Activated CD4-positive, alpha-beta T cell treated with anti-CD3 and anti-CD28 coated beads for 24 hours (primary cell): ENCODE measurements around the gene CRTAP.
"Not testable (repeated sequence)": the region's sequence is repeated elsewhere in the genome, so short reads cannot be mapped to it uniquely, and the experiment has no call there.

Experiments
- DNase-seq, 2 donors: peaks; one replicate each; pipeline ENCODE4 v3.0.0-alpha.2; 2020; ENCODE audit warnings: low read depth in 2 of 2

CRTAP gene

DNA sequence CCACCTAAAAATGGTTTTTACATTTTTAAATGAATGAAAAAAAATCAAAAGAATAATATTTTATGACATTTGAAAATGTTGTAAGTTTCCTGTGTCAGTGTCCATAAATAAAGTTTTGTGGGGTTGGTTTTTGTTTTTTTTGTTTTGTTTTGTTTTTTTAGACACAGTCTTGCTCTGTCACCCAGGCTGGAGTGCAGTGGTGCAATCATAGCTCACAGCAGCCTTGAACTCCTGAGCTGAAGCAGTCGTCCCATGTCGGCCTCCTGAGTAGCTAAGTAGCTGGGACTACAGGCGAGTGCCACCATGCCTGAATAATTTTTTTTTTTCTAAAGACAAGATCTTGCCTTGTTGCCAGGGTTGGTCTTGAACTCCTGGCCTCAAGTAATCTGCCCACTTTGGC lies 14.1 kb upstream of the CRTAP start:
- no peak for DNase-seq

DNA sequence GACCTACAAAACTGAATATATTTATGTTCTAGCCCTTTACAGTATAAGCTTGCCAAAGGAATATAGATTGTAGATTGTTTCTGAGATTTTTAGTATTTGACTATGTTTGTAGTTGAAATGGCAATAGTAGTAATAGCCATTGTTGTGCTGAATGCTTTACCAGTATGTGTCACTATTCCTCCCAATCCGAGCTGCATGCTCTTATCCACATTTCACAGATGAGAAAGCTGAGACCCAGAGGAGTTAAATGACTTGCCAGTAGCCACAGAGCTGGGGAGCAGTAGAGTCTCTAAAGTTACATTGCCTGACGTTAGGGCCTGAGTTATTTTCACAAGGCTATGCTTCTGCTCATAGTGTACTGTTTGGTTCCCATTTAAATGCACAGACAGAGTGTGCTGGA lies 13.6 kb upstream of the CRTAP start:
- no peak for DNase-seq

DNA sequence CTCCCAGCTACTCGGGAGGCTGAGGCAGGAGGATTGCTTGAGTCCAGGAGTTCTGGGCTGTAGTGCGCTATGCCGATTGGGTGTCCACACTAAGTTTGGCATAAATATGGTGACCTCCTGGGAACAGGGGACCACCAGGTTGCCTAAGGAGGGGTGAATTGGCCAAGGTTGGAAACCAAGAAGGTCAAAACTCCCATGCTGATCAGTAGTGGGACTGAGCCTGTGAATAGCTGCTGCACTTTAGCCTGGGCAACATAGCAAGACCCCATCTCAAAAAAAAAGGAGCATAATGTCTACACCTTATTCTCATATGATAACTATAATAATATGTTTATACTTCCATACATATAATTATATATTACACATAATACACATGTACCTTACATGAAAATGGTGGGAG lies 10.8 kb upstream of the CRTAP start:
- no peak for DNase-seq

DNA sequence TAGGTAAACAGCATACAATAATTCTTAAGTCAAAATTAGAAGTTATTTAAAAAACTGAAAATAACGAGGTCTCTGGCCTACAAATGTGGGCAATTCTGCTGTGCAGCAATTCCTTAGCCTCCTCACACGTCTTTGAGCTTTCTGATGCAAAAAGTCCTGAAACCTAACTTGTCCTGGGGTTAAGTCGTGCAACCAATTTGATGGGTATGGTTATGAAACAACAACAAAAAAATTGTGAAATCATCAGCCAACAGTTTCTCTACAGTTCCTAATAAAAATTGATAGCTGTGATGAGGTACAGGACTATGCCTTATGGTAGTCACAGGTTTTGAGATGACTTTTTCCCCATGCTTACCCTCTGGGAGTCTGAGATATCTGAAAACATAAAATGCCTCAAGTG lies 10.3 kb upstream of the CRTAP start:
- DNase-seq, result no peak

DNA sequence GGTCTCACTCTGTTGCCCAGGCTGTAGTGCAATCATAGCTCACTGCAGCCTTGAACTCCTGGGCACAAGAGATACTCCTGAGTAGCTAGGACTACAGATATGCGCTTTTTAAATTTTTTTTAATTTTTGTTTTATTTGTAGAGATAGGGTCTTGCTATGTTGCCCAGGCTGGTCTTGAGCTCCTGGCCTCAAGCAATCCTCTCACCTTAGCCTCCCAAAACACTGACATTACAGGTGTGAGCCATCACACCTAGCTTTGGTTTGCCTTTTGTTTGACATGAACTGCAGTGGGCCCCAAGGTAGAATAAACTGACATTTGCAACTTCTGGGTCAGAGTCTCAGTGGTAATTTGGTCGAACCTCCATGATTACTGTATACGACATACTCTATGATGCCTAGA lies 9.0 kb upstream of the CRTAP start:
- DNase-seq, result no peak

DNA sequence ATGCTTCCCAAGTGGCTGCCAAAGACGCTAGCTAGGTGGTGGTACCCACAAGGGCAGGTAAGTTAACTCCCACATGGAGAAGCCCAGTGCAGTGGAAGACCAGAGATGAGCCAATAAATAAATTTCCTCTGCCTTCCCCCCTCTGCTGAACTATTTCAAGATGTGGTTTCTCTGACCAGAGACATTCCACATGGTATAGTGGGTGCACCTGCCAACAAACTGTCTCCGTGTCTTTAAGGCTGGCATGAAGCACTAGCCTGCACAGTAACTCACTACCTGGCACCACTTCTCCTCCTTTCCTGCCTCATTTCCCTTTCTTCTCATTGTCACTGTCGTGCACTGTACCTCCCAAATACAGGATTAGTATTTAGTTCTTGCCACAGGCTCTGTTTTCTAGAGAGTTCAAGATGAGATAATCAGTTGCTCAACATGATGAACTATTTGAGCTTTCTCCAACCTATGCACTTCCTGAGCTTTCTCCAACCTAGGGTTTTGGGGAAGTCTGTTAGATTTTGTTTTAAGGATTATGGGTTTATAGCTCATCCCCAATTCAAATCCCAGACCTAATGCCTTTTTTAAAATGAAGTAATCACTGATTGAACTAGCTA lies 8.4 kb upstream of the CRTAP start:
- DNase-seq, result no peak

DNA sequence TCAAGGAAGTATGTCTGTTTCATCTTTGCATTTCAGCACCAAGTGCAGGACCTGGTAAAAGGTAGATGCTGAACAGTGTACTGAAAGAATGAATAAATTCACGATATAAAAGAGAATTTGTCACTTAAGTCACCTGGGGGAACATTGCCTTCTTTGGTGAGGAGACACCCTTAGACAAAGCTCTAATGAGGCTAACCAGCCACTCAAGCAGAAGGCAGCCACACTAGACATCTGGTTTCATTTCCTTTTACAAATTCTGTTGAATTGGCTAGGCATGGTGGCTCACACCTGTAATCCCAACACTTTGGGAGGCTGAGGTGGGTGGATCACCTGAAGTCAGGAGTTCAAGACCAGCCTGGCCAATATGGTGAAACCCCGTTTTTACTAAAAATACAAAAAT lies 7.0 kb upstream of the CRTAP start:
- DNase-seq, result not testable (repeated sequence)

DNA sequence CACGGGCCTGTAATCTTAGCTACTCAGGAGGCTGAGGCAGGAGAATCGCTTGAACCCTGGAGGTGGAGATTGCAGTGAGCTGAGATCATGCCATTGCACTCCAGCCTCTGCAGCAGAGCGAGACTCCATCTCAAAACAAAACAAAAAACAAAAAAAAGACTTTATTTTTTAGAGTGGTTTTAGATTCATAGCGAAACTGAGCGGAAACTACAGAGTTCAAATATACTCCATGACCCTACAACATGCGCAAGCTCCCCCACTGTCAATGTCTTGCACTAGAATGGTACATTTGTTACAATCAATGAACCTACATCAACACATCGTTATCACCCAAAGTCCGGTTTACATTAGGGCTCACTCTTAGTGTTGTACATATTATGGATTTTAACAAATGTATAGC lies 2.2 kb upstream of the CRTAP start:
- no peak for DNase-seq

DNA sequence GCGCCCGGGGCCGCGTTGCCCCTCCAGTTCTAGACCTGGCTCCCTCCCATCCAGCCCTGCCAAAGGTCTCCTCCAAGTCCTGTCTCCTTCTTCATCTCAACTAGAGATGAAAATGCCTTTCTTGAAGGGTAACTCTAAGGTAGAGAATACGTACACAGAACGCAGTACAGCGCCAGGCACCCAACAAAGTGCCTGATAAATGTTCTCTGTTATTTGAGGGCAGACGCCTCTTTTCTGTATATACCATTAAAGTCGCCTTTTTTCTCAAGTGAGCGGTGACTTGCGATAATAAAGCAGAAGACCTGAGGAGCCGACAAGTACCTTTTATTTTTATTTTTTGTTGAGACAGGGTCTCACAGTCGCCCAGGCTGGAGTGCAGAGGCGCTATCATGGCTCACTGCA lies 809 bp downstream of the CRTAP start:
- no peak for DNase-seq

DNA sequence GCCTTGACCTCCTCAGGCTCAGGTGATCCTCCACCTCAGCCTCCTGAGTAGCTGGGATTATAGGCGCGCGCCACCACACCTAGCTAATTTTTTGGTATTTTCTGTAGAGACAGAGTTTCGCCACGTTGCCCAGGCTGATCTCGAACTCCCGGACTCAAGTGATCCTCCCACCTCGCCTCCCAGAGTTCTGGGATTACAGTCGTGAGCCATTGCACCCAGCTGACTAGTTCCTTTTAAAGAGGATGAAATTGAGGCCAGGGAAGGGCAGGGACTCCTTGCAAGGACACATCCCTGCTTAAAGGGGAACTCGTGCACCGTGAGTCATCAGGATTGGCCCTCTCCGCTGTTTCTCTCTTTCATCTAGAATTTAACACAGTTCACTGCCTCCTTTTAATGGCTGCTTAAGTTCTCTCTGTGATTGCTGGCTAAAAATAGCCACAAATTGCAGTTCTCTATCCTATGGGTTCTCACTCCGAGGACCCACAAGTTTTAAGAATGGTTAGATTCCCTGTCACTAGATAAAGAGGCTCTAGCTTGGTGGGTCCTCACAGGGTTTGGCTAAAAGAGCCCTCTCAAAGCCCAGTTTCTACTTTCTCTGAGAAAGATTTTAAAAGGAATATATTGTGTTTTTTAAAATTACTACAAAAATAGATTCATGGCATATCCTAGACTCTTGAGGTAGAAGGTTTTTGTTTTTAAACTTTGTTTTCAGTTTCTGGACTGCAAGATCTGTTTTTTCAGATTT lies 1.4 kb downstream of the CRTAP start:
- DNase-seq, result no peak

DNA sequence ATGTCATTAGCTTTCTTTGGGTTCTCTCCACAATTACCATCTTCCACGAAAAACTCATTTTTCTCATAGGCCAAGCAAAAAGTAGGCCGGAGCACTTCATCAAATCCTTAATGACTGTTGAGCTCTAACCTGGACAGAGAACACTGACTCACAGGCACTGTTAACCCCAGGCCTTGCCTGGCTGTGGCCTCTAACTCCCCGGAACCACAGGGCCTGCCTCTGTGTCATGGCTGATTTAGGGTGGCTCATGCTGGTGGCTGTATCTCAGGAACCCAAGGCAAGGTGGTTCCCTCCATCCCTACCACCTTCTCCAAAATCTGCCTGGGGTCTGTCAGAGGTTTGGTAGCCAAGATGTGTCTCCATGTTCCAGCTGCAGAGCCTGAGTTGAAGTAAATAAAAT lies 3.6 kb downstream of the CRTAP start:
- DNase-seq, result no peak

DNA sequence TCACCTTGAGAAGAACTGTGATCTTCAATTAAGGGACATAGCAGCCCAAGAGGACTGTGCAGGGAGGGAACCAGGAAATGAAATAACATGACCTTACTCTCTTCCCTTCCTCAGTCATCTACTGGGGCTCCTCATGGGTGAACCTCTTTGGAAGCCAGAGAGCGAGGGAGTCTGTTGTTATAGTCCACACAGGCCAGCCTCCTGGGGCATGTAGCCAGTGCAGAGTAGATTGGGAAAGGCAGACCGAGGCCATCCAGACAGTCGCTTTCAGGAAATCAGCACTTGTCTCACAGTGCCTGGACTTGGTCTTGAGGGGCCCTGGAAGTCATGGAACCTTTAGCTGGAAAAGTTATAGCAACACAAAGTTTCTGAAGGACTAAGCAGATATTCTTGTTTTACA lies 6.1 kb downstream of the CRTAP start:
- DNase-seq, result no peak

DNA sequence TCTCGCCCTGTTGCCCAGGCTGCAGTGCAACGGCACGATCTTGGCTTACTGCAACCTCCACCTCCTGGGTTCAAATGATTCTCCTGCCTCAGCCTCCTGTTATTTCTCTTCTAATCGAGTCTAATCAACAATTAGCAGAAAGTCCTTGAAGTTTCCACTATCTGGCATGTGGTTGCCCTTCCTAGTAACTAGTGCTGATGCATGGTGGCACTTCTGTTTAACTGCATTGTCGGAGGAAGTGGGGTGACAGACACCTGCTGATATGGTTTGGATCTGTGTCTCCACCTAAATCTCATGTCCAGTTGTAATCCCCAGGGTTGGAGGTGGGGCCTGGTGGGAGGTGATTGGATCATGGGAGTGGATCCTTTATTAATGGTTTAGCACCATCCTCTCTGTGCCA lies 9.2 kb downstream of the CRTAP start:
- DNase-seq, result no peak

DNA sequence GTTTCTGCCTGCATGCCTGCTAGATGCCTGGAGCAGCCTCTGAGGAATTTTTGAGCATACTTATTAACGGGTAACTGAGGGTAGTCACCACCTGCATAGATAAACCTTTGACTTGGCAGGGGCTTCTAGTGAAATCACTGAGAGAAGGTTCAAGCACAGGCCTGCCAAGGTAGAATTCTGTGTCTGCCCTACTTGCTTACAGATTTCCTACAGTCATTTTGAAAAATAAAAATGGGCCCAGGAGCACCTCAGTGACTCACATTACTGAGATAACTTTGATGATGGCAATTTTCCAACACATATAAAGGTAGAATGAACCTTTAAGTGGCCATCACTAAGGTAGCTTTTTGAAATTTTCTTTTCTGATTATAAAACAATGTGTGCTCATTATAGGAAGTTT lies 10.8 kb downstream of the CRTAP start:
- no peak for DNase-seq

DNA sequence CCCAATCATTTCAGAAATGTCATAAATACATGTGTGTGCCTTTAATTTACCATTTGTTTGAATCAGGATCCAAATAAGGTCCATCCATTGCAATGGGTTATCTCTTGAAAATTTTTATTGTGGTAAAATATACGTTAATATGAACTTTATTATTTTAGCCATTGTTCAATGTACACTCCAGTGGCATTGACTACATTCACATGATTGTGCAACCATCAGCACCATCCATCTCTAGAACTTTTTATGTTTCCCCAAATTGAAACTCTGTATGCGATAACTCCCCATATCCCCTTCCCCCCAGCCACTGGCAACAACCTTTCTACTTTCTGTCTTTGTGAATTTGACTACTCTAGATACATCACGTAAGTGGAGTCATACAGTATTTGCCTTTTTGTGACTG lies 12.0 kb downstream of the CRTAP start:
- no peak for DNase-seq

DNA sequence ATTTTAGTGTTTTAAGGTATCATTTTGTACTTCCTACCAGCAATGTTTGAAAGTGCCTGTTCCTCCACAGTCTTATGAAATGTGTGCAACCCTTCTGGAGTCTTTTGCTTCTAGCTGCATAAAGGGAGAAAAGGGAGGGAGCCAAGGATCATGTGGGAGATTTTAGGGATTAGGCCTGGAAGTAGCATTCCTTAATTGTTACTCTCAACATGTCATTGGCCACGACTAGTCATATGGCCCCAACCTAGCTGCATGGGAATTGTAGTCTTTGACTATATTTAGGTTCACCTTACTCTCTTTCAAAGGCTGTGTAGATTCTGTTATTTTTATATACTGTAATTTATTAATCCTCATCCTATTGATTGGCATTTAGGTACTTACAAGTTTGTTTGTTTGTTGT lies 14.9 kb downstream of the CRTAP start:
- no peak for DNase-seq

DNA sequence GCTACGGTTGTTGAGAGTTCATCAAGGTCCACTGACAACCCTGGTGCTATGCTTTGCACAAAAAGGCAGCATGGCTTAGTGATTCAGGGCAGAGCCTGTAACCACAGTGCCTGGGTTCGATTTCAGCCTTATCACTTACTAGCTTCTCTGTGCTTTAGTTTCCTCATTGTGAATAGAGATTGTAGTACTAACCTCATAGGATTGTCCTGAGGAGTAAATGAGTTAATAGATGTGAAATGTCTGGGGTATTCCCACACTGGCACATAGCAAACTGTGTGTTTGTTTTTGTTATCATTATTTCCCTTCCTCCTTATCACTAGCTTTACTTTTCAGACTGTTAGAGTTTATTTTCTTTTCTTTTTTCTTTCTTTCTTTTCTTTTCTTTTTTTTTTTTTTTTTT lies 16.3 kb downstream of the CRTAP start:
- no peak for DNase-seq

DNA sequence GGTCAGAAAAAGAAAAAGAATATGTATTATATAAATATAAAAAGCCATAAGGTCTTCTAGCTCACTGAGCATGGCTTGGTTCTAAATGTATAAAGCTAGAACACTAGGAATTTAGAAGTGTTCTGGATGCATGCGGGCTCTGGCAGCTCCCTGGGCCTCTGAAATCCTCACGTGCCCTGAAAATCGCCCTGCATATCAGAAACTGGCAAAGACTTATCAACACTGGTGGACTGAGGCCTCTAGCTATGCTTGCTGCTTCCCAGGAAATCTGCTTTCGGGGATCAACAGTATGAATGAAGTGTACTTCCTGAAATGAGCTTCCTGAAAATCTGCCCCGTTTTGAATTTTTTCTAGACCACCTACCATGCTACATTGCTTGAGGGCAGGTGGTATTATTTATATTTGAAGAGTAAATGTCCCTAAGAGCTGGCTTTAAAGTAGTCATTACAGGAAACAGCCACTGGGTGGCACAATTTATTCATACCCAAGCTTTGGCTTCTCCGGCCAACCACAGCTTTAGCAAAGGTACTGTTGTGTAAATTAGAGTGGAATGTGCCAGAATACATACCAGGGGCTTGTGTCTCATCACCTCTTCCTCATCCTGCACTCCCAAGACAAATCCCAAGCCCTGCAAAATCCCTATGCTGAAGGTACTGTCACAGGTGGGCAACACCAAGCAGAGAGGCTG lies 17.7 kb downstream of the CRTAP start:
- no peak for DNase-seq

DNA sequence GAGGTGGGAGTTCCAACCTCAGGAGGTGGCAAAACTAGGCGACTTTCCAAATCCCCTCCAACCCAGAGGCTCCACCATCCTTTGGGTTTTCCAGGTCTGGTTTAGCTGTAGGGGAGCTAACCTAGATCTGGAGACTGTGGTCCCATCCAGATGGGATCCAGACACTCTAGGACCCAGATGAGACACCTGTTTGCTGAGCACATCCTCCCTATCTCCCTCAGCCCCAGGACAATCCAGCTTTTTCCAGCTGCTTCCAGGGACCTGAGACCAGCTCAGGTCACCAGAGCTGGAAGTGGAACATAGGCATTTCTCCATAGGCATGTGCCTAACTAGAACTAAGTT lies 18.2 kb downstream of the CRTAP start:
- DNase-seq, result no peak

DNA sequence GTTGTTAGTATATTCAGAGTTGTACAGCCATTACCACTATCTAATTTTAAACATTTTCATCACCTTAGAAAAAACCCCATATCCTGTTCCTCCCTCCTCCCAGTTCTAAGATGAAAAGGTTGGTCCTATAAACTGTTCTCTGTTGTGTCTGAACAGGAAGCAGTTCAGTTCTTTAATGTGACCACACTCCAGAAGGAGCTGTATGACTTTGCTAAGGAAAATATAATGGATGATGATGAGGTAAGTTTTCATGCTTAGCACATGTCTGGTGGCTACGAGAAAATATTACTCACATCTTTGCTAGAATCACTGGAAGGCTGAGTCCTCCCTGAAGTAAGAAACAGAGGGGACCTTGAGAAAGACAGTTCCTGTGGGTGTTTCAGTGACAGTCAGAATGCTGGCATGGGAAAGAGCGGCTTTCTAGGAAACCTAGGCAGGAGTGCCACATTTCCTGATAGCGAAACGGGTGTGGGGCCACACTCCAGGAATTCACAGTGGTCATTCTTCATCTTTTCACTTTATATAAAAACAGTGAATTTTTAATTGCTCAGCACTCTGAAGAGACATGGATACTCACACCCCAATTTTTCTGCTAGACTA lies 20.3 kb downstream of the CRTAP start:
- no peak for DNase-seq

DNA sequence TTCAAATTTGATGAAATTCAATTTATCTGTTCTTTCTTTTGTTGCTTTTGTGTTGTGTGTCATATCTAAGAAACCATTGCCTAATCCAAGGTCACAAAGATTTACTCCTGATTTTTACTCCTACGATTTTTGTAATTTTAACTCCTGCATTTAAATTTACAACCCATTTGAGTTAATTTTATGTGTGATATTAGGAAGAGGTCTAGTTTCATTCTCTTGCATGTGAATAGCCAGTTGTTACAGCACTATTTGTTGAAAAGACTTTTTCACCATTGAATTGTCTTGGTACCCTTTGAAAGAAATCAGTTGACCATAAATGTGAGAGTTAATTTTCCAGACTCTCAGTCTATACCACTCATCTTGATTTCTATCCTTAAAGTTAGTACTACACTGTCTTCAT lies 23.9 kb downstream of the CRTAP start:
- DNase-seq, result no peak

DNA sequence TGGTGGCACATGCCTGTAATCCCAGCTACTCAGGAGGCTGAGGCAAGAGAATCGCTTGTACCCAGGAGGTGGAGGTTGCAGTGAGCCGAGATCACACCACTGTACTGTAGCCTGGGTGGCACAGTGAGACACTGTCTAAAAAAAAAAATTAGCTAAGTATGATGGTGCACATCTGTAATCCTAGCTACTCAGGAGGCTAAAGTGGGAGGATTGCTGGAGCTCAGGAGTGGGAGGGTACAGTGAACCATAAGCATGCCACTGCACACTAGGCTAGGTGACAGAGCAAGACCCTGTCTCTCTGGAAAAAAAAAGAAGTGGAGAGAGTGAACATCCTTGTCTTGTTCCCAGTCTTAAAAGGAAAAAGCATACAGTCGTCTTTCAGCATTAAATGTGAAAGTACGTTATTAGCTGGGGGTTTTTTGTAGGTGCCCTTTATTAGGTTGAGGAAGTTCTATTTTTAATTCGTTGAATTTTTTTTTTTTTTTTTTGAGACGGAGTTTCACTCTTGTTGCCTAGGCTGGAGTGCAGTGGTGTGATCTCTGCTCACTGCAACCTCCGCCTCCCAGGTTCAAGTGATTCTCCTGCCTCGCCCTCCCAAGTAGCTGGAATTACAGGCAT lies 25.3 kb downstream of the CRTAP start:
- not testable (repeated sequence) for DNase-seq

DNA sequence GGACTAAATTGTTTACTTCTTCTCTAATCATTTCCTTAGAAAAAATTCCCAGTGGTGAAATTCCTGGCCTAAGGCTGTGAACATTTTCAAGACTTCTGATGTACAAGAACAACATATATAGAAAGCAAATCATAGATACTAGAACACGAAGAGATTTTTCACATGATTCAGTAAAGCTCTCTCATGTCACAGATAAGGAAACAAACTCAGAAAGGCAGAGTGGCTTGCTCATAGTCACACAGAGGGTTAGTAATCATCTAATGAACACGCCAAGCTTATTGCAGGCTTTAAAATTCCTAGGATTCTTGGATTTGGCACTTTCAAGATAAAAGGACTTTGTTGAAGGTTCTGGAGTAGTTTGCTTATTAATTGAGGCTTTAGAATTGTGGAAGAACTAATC lies 26.2 kb downstream of the CRTAP start:
- no peak for DNase-seq
